ENCODE data around the gene FOXA1. TPM values are rescaled to one million over a fixed set of nuclear protein-coding genes. Genes with fewer than 3 reads are reported as not detected.

The FOXA1 gene
- total RNA-seq, 1 donor from 2014 or later = 19.7 TPM

GRCh38 chr14:37583358-37584210 lies 11.5 kb downstream of the FOXA1 start:
- no peak for TF ChIP-seq CTCF (IDR thresholded peaks at IDR 0.05; ENCODE audit: unreplicated experiment)
- peaks cover 14% of the 10 kb centered on the region for H3K4me1 Mint-ChIP-seq
- no peaks in the 10 kb centered on the region for H3K36me3 Mint-ChIP-seq
- no peak overlapping the region for H3K27ac Mint-ChIP-seq
- peaks cover 87% of the 10 kb centered on the region for H3K27me3 Mint-ChIP-seq (ENCODE audit: low read depth)
- peak in 1 of 2 experiments; percentile 54 for DNase-seq (ENCODE audit: low spot score in 2 of 2, unreplicated experiment in 2 of 2)
- peak overlapping the region; percentile 55 for H3K4me3 Mint-ChIP-seq
- no peaks in the 10 kb centered on the region for H3K9me3 Mint-ChIP-seq

DNA sequence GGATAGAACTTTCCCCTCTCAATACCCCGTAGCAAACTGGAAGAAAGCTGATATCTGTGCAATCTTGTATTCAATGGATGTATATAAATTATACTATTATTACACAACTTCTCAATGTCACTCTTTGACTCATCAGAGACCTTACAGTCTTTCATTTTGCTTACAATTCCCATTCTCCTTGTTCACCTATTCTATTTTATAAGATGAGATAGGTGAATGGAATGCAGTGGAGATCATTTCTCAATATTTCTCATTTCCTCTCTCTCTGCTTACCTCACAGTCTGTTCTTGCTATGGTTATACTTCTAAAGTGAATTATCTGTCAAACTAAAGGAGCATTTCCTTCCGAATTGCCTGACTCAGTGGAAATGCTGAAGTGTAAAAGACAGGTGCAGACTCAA lies 14.9 kb downstream of the FOXA1 start:
- peaks cover 78% of the 10 kb centered on the region for H3K27me3 Mint-ChIP-seq (ENCODE audit: low read depth)
- no peak for TF ChIP-seq CTCF (IDR thresholded peaks at IDR 0.05; ENCODE audit: unreplicated experiment)
- DNase-seq (ENCODE audit: low spot score in 2 of 2, unreplicated experiment in 2 of 2) = no peak
- no peak overlapping the region for H3K27ac Mint-ChIP-seq
- H3K4me1 Mint-ChIP-seq = peaks cover 6% of the 10 kb centered on the region
- no peaks in the 10 kb centered on the region for H3K9me3 Mint-ChIP-seq
- no peaks in the 10 kb centered on the region for H3K36me3 Mint-ChIP-seq
- no peak overlapping the region for H3K4me3 Mint-ChIP-seq

DNA sequence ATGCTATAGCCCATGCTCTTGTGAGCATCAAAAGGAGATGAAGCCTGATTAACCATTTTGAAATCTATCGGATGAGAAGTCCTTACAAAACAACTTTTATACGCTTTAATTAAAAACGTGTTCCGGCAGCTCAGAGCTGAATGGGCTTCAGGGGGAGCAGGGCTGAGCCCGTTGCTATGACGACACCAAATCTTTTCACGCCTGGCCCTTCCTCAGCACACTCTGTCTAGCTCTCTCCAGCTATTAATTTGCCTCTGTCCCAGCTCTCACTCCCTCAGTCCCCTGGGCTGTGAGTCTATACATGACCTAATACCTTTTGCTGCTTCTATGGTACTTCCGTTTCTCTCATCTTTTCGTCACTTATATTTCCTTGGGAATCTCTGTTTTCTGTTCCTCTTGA lies 15.8 kb downstream of the FOXA1 start:
- no peaks in the 10 kb centered on the region for H3K36me3 Mint-ChIP-seq
- DNase-seq (ENCODE audit: low spot score in 2 of 2, unreplicated experiment in 2 of 2) = no peak
- H3K9me3 Mint-ChIP-seq = no peaks in the 10 kb centered on the region
- peak overlapping the region; percentile 1 for H3K27ac Mint-ChIP-seq
- no peak for TF ChIP-seq CTCF (IDR thresholded peaks at IDR 0.05; ENCODE audit: unreplicated experiment)
- peaks cover 1% of the 10 kb centered on the region for H3K4me1 Mint-ChIP-seq
- H3K27me3 Mint-ChIP-seq (ENCODE audit: low read depth) = peaks cover 70% of the 10 kb centered on the region
- H3K4me3 Mint-ChIP-seq = no peak overlapping the region

DNA sequence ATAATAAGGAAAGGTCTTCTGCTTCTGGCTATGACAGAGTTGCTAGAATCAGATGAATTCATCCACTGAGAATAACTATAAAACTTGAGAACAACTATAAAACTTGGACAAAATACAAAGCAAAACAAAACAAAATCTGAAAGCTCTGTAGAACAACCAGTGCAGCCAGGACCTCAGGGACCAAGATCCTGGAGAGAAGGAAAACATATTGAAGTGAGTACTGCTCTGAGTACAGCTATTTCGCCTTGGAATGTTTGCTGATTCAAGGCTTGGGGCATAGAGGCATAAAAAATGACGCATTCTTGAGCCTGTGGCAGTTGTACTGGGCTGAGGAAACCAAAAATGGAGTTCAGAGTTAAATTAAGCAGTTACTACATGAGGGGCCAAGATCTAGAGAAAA lies 21.7 kb downstream of the FOXA1 start:
- no peak for DNase-seq (ENCODE audit: low spot score in 2 of 2, unreplicated experiment in 2 of 2)
- Mint-ChIP-seq H3K27ac (no peak overlapping the region), H3K27me3 (ENCODE audit: low read depth) (peaks cover 24% of the 10 kb centered on the region), H3K4me1 (peaks cover 19% of the 10 kb centered on the region), H3K9me3 (peaks cover 9% of the 10 kb centered on the region), H3K36me3 (peaks cover 6% of the 10 kb centered on the region), H3K4me3 (no peak overlapping the region)
- no peak for TF ChIP-seq CTCF (IDR thresholded peaks at IDR 0.05; ENCODE audit: unreplicated experiment)

DNA sequence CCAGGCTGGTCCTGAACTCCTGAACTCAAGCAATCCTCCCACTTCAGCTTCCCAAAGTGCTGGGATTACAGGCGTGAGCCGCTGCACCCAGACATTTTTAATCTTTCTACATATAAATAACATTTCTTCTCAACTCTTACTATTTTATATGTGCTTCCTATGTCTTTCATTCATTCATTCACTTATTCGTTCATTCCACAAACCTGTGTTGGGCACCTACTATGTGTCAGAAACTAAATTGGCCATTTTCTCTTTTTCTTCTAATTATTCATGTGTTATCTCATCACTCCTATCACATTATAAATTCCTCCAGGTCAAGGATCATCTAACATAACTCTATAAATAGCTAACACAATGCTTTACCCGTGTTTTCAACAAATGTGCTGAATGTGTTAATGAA lies 23.7 kb downstream of the FOXA1 start:
- TF ChIP-seq CTCF (IDR thresholded peaks at IDR 0.05; ENCODE audit: unreplicated experiment) = no peak

More for the DNA sequence above, 23.7 kb downstream of the FOXA1 start:
- peaks cover 9% of the 10 kb centered on the region for H3K9me3 Mint-ChIP-seq
- DNase-seq (ENCODE audit: low spot score in 2 of 2, unreplicated experiment in 2 of 2) = no peak
- peaks cover 32% of the 10 kb centered on the region for H3K4me1 Mint-ChIP-seq
- H3K36me3 Mint-ChIP-seq = peaks cover 6% of the 10 kb centered on the region
- H3K4me3 Mint-ChIP-seq = no peak overlapping the region
- H3K27me3 Mint-ChIP-seq (ENCODE audit: low read depth) = peaks cover 11% of the 10 kb centered on the region
- H3K27ac Mint-ChIP-seq = no peak overlapping the region
